Ovary (tissue), 3 donors: Measurements from ENCODE around the gene AP2A2.

Experiments used
- CTCF ChIP-seq, 3 donors: fragments of 450-650 bp in 2 of 3; fragments of 200-600 bp in 1 of 3; IDR thresholded peaks; one replicate each; pipeline versions ENCODE4 v1.5.1 to v1.8.0; 2016 to 2022; ENCODE audit warnings: antibody characterized with exemption in 3 of 3, mild to moderate bottlenecking in 1 of 3
- POLR2A ChIP-seq: fragments of 450-650 bp; IDR thresholded peaks from one replicate; pipeline ENCODE4 v1.6.1; 2017; ENCODE audit warnings: antibody characterized with exemption, mild to moderate bottlenecking, moderate library complexity
- donor health status: DM: no; HTN: no; CAD: no.

- TF ChIP-seq CTCF (IDR thresholded peaks at IDR 0.05): no peak
- TF ChIP-seq POLR2A: no peak
Observed at GRCh38 chr11:973237-973636, 47.6 kb downstream of the AP2A2 start.
